H1 (cell line): ENCODE data around the gene GOLGA7B. TPM values are rescaled to one million over a fixed set of nuclear protein-coding genes. Genes with fewer than 3 reads are reported as not detected.

Source experiments
- CTCF ChIA-PET: fragments of 300-600 bp; sonication (Branson Sonifier 250); formaldehyde crosslinking; loops from one replicate; lab custom pipeline; 2021; ENCODE audit not compliant: partially characterized antibody; lab: Charles Lee
- POLR2A ChIA-PET: fragments of 300-600 bp; sonication (Branson Sonifier 250); formaldehyde crosslinking; loops from one replicate; lab custom pipeline; 2021; ENCODE audit warnings: inconsistent platforms; ENCODE audit not compliant: partially characterized antibody; lab: Charles Lee
- DNase-seq, 2 experiments: peaks; one replicate each; pipeline versions ENCODE4 v3.0.0 to v3.0.0-alpha.2; 2010 to 2022; ENCODE audit warnings: low spot score in 2 of 2, low read depth in 1 of 2, mixed read lengths in 1 of 2
- FAIRE-seq: peaks from 2 replicates; lab custom pipeline; 2011; peaks lifted over from hg19 to GRCh38; lab: Jason Lieb, UNC
- H2AFZ ChIP-seq: 2 replicates; pipeline ENCODE4 v1.8.1; 2012; ENCODE audit warnings: low read length, inconsistent platforms
- H2AK5ac ChIP-seq: 2 replicates; pipeline ENCODE4 v1.6.1; 2013; ENCODE audit warnings: low read depth, low read length
- H2BK120ac ChIP-seq: replicated peaks from 2 replicates; pipeline ENCODE3; 2013; ENCODE audit warnings: low read depth, low read length, inconsistent platforms
- H2BK12ac ChIP-seq: 2 replicates; pipeline ENCODE4 v1.6.1; 2013; ENCODE audit warnings: low read depth, low read length
- H2BK15ac ChIP-seq: 2 replicates; pipeline ENCODE4 v1.6.1; 2013; ENCODE audit warnings: low read length
- H2BK20ac ChIP-seq: 2 replicates; pipeline ENCODE4 v1.6.1; 2013; ENCODE audit warnings: low read length
- H2BK5ac ChIP-seq: 2 replicates; pipeline ENCODE4 v1.6.1; 2013; ENCODE audit warnings: low read depth, low read length
- H3K14ac ChIP-seq: 2 replicates; pipeline ENCODE4 v1.6.1; 2013; ENCODE audit warnings: inconsistent platforms; ENCODE audit not compliant: insufficient read length
- H3K18ac ChIP-seq: 2 replicates; pipeline ENCODE4 v1.6.1; 2013; ENCODE audit warnings: low read length; ENCODE audit errors: extremely low read depth
- H3K23ac ChIP-seq: 2 replicates; pipeline ENCODE4 v1.6.1; 2013; ENCODE audit warnings: inconsistent platforms; ENCODE audit not compliant: insufficient read length
- H3K23me2 ChIP-seq: 2 replicates; pipeline ENCODE4 v1.6.1; 2013; ENCODE audit warnings: low read depth, low read length
- H3K27ac ChIP-seq: 2 replicates; pipeline ENCODE4 v1.6.1; 2011; ENCODE audit warnings: low read depth, low read length, inconsistent platforms
- H3K27me3 ChIP-seq, 4 experiments: replicated peaks in 1 of 4; 1 replicate in 1 of 4; 2 replicates in 3 of 4; pipeline versions ENCODE4 v1.6.1 to v1.8.1; 2011 to 2013; ENCODE audit warnings: low read length in 3 of 4, mild to moderate bottlenecking in 3 of 4, inconsistent platforms in 2 of 4, mixed read lengths in 2 of 4, moderate library complexity in 1 of 4; ENCODE audit not compliant: control insufficient read depth in 3 of 4, insufficient read depth in 3 of 4; ENCODE audit errors: extremely low read depth in 1 of 4
- H3K36me3 ChIP-seq, 4 experiments: 2 replicates each; pipeline versions ENCODE4 v1.6.1 to v1.8.1; 2011 to 2013; ENCODE audit warnings: mild to moderate bottlenecking in 4 of 4, low read length in 3 of 4, moderate library complexity in 2 of 4, control low read depth in 1 of 4, inconsistent platforms in 1 of 4; ENCODE audit not compliant: insufficient read depth in 4 of 4, control insufficient read depth in 2 of 4
- H3K4ac ChIP-seq: replicated peaks from 2 replicates; pipeline ENCODE3; 2013; ENCODE audit warnings: low read length, low read depth, mixed read lengths, inconsistent platforms; ENCODE audit not compliant: insufficient read length
- H3K4me1 ChIP-seq, 4 experiments: replicated peaks in 1 of 4; 1 replicate in 1 of 4; 2 replicates in 3 of 4; pipeline versions ENCODE4 v1.6.1 to v1.8.1; 2011 to 2013; ENCODE audit warnings: low read length in 3 of 4, inconsistent platforms in 2 of 4, mixed read lengths in 1 of 4; ENCODE audit not compliant: insufficient read depth in 4 of 4, control insufficient read depth in 3 of 4
- H3K4me2 ChIP-seq, 2 experiments: 2 replicates each; pipeline versions ENCODE4 v1.6.1 to v1.8.1; 2011 to 2013; ENCODE audit warnings: low read depth in 2 of 2, low read length in 2 of 2, control low read depth in 1 of 2, inconsistent platforms in 1 of 2, mild to moderate bottlenecking in 1 of 2; ENCODE audit not compliant: insufficient read depth in 1 of 2
- H3K4me3 ChIP-seq, 4 experiments: fragments of 200-600, 300-600 bp in 1 of 4; sonication (generic), shearing (Covaris generic), sonication (Bioruptor Twin) in 1 of 4; 2 replicates each; pipeline versions ENCODE4 v1.5.1 to v1.8.1; 2011 to 2016; ENCODE audit warnings: low read length in 4 of 4, low read depth in 3 of 4, control low read depth in 2 of 4, inconsistent platforms in 2 of 4, mild to moderate bottlenecking in 2 of 4, mixed read lengths in 1 of 4, moderate library complexity in 1 of 4; ENCODE audit not compliant: insufficient read depth in 2 of 4; ENCODE audit errors: extremely low read depth in 1 of 4
- H3K56ac ChIP-seq: replicated peaks from 2 replicates; pipeline ENCODE3; 2013; ENCODE audit warnings: low read depth, mild to moderate bottlenecking, mixed read lengths, low read length, inconsistent platforms; ENCODE audit not compliant: insufficient read length
- H3K79me1 ChIP-seq: 2 replicates; pipeline ENCODE4 v1.6.1; 2013; ENCODE audit warnings: low read depth, low read length, control low read depth
- H3K79me2 ChIP-seq, 2 experiments: 2 replicates each; pipeline versions ENCODE4 v1.6.1 to v1.8.1; 2012 to 2013; ENCODE audit warnings: low read length in 2 of 2, mild to moderate bottlenecking in 2 of 2, inconsistent platforms in 1 of 2; ENCODE audit not compliant: insufficient read depth in 2 of 2, control insufficient read depth in 1 of 2
- H3K9ac ChIP-seq, 4 experiments: replicated peaks in 1 of 4; 1 replicate in 1 of 4; 2 replicates in 3 of 4; pipeline versions ENCODE4 v1.6.1 to v1.8.1; 2011 to 2013; ENCODE audit warnings: low read depth in 3 of 4, low read length in 3 of 4, control low read depth in 2 of 4, mild to moderate bottlenecking in 2 of 4, moderate library complexity in 2 of 4, inconsistent platforms in 1 of 4; ENCODE audit errors: extremely low read depth in 1 of 4
- H3K9me3 ChIP-seq, 2 experiments: 2 replicates each; pipeline versions ENCODE4 v1.6.1 to v1.8.1; 2012 to 2013; ENCODE audit warnings: mild to moderate bottlenecking in 2 of 2, moderate library complexity in 2 of 2, control low read depth in 1 of 2, inconsistent platforms in 1 of 2, low read depth in 1 of 2, low read length in 1 of 2, mixed read lengths in 1 of 2; ENCODE audit not compliant: insufficient read depth in 2 of 2
- H4K20me1 ChIP-seq, 2 experiments: replicated peaks in 1 of 2; 2 replicates each; pipeline versions ENCODE3 to v1.8.1; 2011 to 2013; ENCODE audit warnings: inconsistent platforms in 2 of 2, low read length in 2 of 2, mild to moderate bottlenecking in 1 of 2; ENCODE audit not compliant: insufficient read depth in 2 of 2, control insufficient read depth in 1 of 2
- H4K5ac ChIP-seq: 2 replicates; pipeline ENCODE4 v1.6.1; 2013; ENCODE audit warnings: low read length, low read depth, mixed read lengths, inconsistent platforms; ENCODE audit not compliant: insufficient read length
- H4K8ac ChIP-seq: 2 replicates; pipeline ENCODE4 v1.8.0; 2013; ENCODE audit warnings: mild to moderate bottlenecking, moderate library complexity, low read length, inconsistent platforms; ENCODE audit not compliant: insufficient read depth; ENCODE audit errors: extremely low read depth
- H4K91ac ChIP-seq: replicated peaks from 2 replicates; pipeline ENCODE3; 2013; ENCODE audit warnings: low read length, mixed read lengths, inconsistent platforms; ENCODE audit not compliant: insufficient read length
- RAD21 ChIP-seq, 2 experiments: IDR thresholded peaks in 1 of 2; conservative IDR thresholded peaks in 1 of 2; 2 replicates each; pipeline ENCODE4 v1.6.1; 2011; ENCODE audit warnings: low read depth in 2 of 2, low read length in 2 of 2, improper control_type of control experiment in 1 of 2, inconsistent platforms in 1 of 2, mild to moderate bottlenecking in 1 of 2, moderate library complexity in 1 of 2
- WGBS, 2 experiments: shearing (Covaris generic) in 1 of 2; methylation state at CpG; one replicate each; pipeline versions ENCODE4 v1.1.6 to v1.1.7; 2013 to 2015; ENCODE audit warnings: low lambda C conversion rate in 2 of 2, mixed read lengths in 2 of 2, inconsistent platforms in 1 of 2, low coverage in 1 of 2, missing lambda C conversion rate in 1 of 2; ENCODE audit not compliant: insufficient replicate concordance in 2 of 2, insufficient coverage in 1 of 2, insufficient read length in 1 of 2; ENCODE audit errors: extremely low coverage in 1 of 2, missing lambda C conversion rate in 1 of 2; 5-methylcytosine and 5-hydroxymethylcytosine counted together
- polyA plus RNA-seq, 7 experiments: library from polyadenylated mRNA; depleted of rRNA in 3 of 7; stranded (reverse) in 5 of 7; unstranded in 2 of 7; fragments of >200 nt in 5 of 7; fragments of 200-250 nt in 2 of 7; gene quantifications; 1 replicate in 5 of 7; 2 replicates in 1 of 7; 4 replicates in 1 of 7; pipeline versions ENCODE4 v1.2.1 to v1.2.3, GENCODE V29; 2011 to 2013; ENCODE audit warnings: missing spikeins in 2 of 7, mixed read lengths in 2 of 7
- total RNA-seq: library from RNA; stranded (reverse); fragmentation: NEBNext Ultra II Directional; extraction: Animal tissue kit (Norgen Biotek cat#: 25700); gene quantifications from 2 replicates; pipeline ENCODE4 v1.2.1, GENCODE V29; 2021
- TF ChIP-seq, protein P1 (sequence below): IDR thresholded peaks from 2 replicates; pipeline ENCODE4 v1.6.1; 2012; ENCODE audit warnings: inconsistent platforms

Gene GOLGA7B
- total and polyA plus RNA-seq, 2 of the 8 experiments (the other 6 are each of a cell fraction or from before 2014, with no cell fraction given), result 0.04 to 0.14 TPM

DNA sequence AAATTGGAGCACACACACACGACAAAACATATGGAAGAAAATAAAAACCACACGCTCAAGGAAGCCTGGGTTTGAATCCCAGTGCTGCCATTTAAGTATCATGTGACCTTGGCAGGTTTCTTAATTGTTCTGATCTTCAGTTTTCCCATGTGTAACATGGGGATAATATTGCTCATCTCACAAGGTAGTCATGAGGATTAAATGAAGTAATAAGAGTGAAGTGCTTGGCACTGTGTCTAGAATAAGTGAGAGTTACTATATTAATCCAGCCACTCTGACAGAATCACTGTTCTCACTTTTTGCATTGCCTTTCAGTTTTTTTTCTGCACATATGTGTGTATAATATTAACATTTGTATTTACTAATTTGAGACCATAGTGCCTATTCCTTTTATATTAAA is 43.3 kb downstream of the GOLGA7B start:
- Histone ChIP-seq H3K4ac (no peak overlapping the region), H4K20me1 (no peaks in the 10 kb centered on the region), H3K4me3 (no peak overlapping the region), H3K18ac (no peak overlapping the region), H3K79me1 (no peaks in the 10 kb centered on the region), H2AK5ac (no peak overlapping the region), H3K79me2 (no peaks in the 10 kb centered on the region), H3K36me3 (no peaks in the 10 kb centered on the region), H3K14ac (no peak overlapping the region), H3K9ac (no peak overlapping the region), H2BK12ac (no peak overlapping the region), H3K27me3 (no peaks in the 10 kb centered on the region), H4K5ac (no peak overlapping the region), H2BK20ac (no peak overlapping the region), H2BK5ac (no peak overlapping the region), H3K4me2 (no peak overlapping the region), H3K27ac (no peak overlapping the region), H3K9me3 (no peaks in the 10 kb centered on the region), H3K23me2 (peaks cover 4% of the 10 kb centered on the region; the same call in 1 of the 2 replicates), H2BK120ac (no peak overlapping the region), H4K91ac (no peak overlapping the region), H4K8ac (no peak overlapping the region), H3K56ac (no peak overlapping the region), H3K4me1 (peaks cover 0 to 17% (median 12%) of the 10 kb centered on the region in 4 experiments; a peak in 6 of 7 replicates), H2AFZ (no peak overlapping the region), H3K23ac (no peak overlapping the region), H2BK15ac (no peak overlapping the region)
- DNase-seq (no peak), FAIRE-seq (no peak)
- 85% methylated on average over 2 of the region's 2 CpGs; no CpG with 5 or more reads in 1 of the 2 experiments for WGBS, 2 experiments
- POLR2A ChIA-PET, result interaction anchor here (0.7 to 1.4 kb wide), 2 partner anchors 10 to 11 kb away, joined by 3 read pairs; no protein-coding TSS in a partner anchor
- CTCF ChIA-PET, result no interaction called here
- TF ChIP-seq RAD21 (IDR thresholded peaks at IDR 0.05 in 1 of 2, conservative IDR thresholded peaks at IDR 0.05 in 1 of 2; ENCODE audit: low read depth in 2 of 2, low read length in 2 of 2), result no peak
- TF ChIP-seq, protein P1, sequence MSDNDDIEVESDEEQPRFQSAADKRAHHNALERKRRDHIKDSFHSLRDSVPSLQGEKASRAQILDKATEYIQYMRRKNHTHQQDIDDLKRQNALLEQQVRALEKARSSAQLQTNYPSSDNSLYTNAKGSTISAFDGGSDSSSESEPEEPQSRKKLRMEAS, result no peak
